GM23338 (cell line): ENCODE data around the gene TRPM3.

Experiments
- CREB1 ChIP-seq: fragments of 250-450 bp; sonication (Bioruptor Pico); IDR thresholded peaks from 2 replicates; pipeline ENCODE4 v1.5.0; 2020; ENCODE audit warnings: low read depth, mild to moderate bottlenecking, moderate library complexity
- CTCF ChIP-seq, 2 experiments: fragments of 200-600 bp in 1 of 2; sonication (generic) in 1 of 2; conservative IDR thresholded peaks; 2 replicates each; pipeline versions ENCODE4 v1.5.1 to v1.6.1; 2016 to 2017; ENCODE audit warnings: antibody characterized with exemption in 2 of 2, low read depth in 2 of 2, mild to moderate bottlenecking in 2 of 2, moderate library complexity in 1 of 2
- EZH2 ChIP-seq: fragments of 200-600 bp; sonication (generic); IDR thresholded peaks from one replicate; pipeline ENCODE4 v1.8.0; 2017; ENCODE audit warnings: antibody characterized with exemption, mild to moderate bottlenecking, low read depth; ENCODE audit not compliant: unreplicated experiment
- REST ChIP-seq: IDR thresholded peaks from one replicate; pipeline ENCODE4 v1.6.1; 2018; ENCODE audit warnings: antibody characterized with exemption; ENCODE audit not compliant: unreplicated experiment

- TF ChIP-seq EZH2 (no peak), CTCF (conservative IDR thresholded peaks at IDR 0.05; ENCODE audit: low read depth in 2 of 2) (no peak), REST (no peak), CREB1 (CRISPR knock-in tag) (no peak)
These were observed 172.2 kb downstream of the TRPM3 start for GRCh38 chr9:70949239-70949638.
